Right lobe of liver (tissue), 6 donors: Measurements from ENCODE around the gene S100A7. TPM values are rescaled to one million over a fixed set of nuclear protein-coding genes. Genes with fewer than 3 reads are reported as not detected.

Experiments used
- ATAC-seq, 4 donors: fragments of 200-7000 bp; cut with Tn5 transposase; one replicate each; pipeline ENCODE4 v1.9.1; 2020; ENCODE audit warnings: mild to moderate bottlenecking in 4 of 4, moderate library complexity in 4 of 4
- DNase-seq, 3 donors: peaks; one replicate each; pipeline ENCODE4 v3.0.0-alpha.2; 2020
- H3K27ac ChIP-seq, 3 donors: fragments of 200-600 bp; one replicate each; pipeline ENCODE4 v1.8.0; 2022
- H3K27me3 ChIP-seq, 2 donors: fragments of 200-600 bp; one replicate each; pipeline ENCODE4 v1.8.0; 2022
- H3K36me3 ChIP-seq, 4 donors: fragments of 200-600 bp; sonication (generic) in 1 of 4; one replicate each; pipeline versions ENCODE4 v1.5.1 to v1.8.0; 2017 to 2022; ENCODE audit warnings: control low read depth in 1 of 4
- H3K4me1 ChIP-seq, 4 donors: fragments of 200-600 bp; sonication (generic) in 1 of 4; one replicate each; pipeline versions ENCODE4 v1.5.1 to v1.8.0; 2017 to 2022; ENCODE audit warnings: control low read depth in 1 of 4
- H3K4me3 ChIP-seq, 3 donors: fragments of 200-600 bp; one replicate each; pipeline ENCODE4 v1.8.0; 2022
- H3K9me3 ChIP-seq, 4 donors: fragments of 200-600 bp; sonication (generic) in 1 of 4; one replicate each; pipeline versions ENCODE4 v1.5.1 to v1.8.0; 2017 to 2022; ENCODE audit warnings: control low read depth in 1 of 4
- CTCF ChIP-seq, 4 donors: fragments of 200-600 bp in 3 of 4; fragments of 450-650 bp in 1 of 4; IDR thresholded peaks; one replicate each; pipeline versions ENCODE4 v1.5.1 to v1.8.0; 2016 to 2022; ENCODE audit warnings: antibody characterized with exemption in 4 of 4, mild to moderate bottlenecking in 2 of 4
- POLR2A ChIP-seq: fragments of 450-650 bp; IDR thresholded peaks from one replicate; pipeline ENCODE4 v1.6.1; 2017; ENCODE audit warnings: antibody characterized with exemption, mild to moderate bottlenecking
- WGBS: methylation state at CpG from one replicate; pipeline ENCODE4 v1.1.6; 2018; ENCODE audit warnings: low coverage, low lambda C conversion rate; ENCODE audit not compliant: insufficient coverage; ENCODE audit errors: missing lambda C conversion rate; 5-methylcytosine and 5-hydroxymethylcytosine counted together
- intact Hi-C, 2 donors: fragments of 100-400 bp; cut with DNase I; formaldehyde crosslinking; loops; one replicate each; pipeline versions ENCODE4 v1.11.2 to v1.14.1; 2022
- long read RNA-seq: library from polyadenylated mRNA; unstranded; transcript quantifications from one replicate; pipeline ENCODE4 v2.0.0, GENCODE V29; 2019
- total RNA-seq, 6 experiments: library from RNA; depleted of rRNA in 2 of 6; stranded (reverse); fragments of >200 nt in 2 of 6; fragmentation: NEBNext Ultra II Directional in 3 of 6; extraction: Animal tissue kit (Norgen Biotek cat#: 25700) in 3 of 6; gene quantifications; one replicate each; pipeline versions ENCODE4 v1.1.0 to v1.2.4, GENCODE V29; 2016 to 2023
- donor health status: DM: no; HTN: yes; CAD: no.
- donor health status: DM: no; HTN: no; CAD: no.
- donor health status: DM: no; HTN: no; CAD: no.
- donor health status: DM: no; HTN: yes; CAD: no.
- donor health status: DM: no; HTN: yes; CAD: no.

Gene S100A7
- total RNA-seq, result not detected
- long read RNA-seq, result 0 reads

GRCh38 chr1:153460551-153460950, at the start of gene S100A7:
Gene S100A7, minus strand, starts transcription at chr1:153460651. Its CDS starts 1,638 bp downstream, at chr1:153459013.
- WGBS, result 67% methylated on average over 4 of the region's 4 CpGs
- no peak for TF ChIP-seq CTCF (IDR thresholded peaks at IDR 0.05)
- H3K27me3 ChIP-seq, result no peaks in the 10 kb centered on the region
- H3K9me3 ChIP-seq, result no peaks in the 10 kb centered on the region
- no peak within 1 kb of the TSS for H3K4me3 ChIP-seq
- intact Hi-C loops, result no loop called here
- no peaks in the 10 kb centered on the region for H3K4me1 ChIP-seq
- no peaks in the 10 kb centered on the region for H3K36me3 ChIP-seq
- DNase-seq, result no peak
- ATAC-seq, result peak in 1 of 4 donors; percentile 12
- no peak within 1 kb of the TSS for H3K27ac ChIP-seq

DNA sequence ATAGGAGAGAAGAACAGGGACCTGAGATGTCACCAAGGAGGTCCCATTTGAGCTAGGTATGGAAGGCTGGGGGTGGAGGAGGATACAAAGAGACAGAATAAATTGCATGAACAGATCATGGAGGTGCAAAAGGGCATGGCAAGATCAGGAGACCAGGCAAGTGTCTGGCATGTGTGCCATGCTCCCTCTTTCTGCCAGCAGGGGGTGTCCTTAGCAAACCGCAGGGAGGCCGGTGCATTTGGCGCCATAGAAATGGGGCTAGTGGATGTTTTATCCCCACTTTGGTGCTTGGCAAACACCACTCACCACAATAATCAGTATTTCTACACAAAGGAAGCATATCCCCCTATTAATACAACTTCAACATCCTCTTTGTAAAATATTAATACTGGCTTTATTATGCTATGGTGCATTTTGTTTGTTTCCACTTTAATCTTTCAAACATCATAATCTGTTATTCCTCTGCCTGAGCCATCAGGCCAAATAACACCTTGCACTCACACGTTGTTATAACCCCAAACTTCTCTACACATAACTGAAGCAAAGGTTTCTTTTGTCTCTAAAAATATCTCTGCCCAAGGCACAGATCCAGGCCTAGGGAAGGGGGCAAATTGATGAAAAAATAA, 49.4 kb upstream of the S100A7 start:
- WGBS, result 40% methylated on average over 4 of the region's 4 CpGs
- DNase-seq, result no peak
- no peak overlapping the region for H3K4me3 ChIP-seq
- H3K27ac ChIP-seq, result no peak overlapping the region
- peak in 2 of 4 donors; percentile 14 to 48 for ATAC-seq
- H3K9me3 ChIP-seq, result no peaks in the 10 kb centered on the region
- no peaks in the 10 kb centered on the region for H3K27me3 ChIP-seq
- peaks cover 0 to 8% (median 2%) of the 10 kb centered on the region in 4 donors for H3K4me1 ChIP-seq
- intact Hi-C loops, result loop anchor here (5.0 to 10.0 kb wide), 2 partner anchors 55 to 57 kb away; partner anchors contain the start of gene S100A2 (in 2 of the 2)
- TF ChIP-seq CTCF (IDR thresholded peaks at IDR 0.05) (peak; percentile 29 to 48 (median 40)), POLR2A (no peak)
- no peaks in the 10 kb centered on the region for H3K36me3 ChIP-seq

DNA sequence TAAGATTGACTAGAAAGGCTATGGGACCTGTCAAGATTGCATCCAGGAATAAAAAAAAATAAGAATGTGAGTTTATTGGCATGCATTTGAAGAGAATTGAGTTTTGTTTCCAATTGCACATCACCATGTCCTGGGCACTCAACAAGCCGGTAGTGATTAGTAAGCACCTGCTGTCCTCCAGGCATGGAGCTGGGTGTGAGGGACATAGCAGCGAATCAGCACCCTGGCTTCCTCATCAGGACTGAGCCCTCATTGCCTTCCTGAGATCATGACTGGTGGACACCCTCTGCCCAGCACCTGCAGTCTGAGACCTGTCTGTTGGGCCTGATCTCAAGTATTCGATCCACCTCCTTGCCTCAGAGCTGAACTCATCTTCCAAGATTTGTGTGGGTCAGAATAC, 48.6 kb upstream of the S100A7 start:
- intact Hi-C loops, result no loop called here
- no peak for ATAC-seq

GRCh38 chr1:153507926-153508583, 47.6 kb upstream of the S100A7 start:
- H3K4me1 ChIP-seq, result peaks cover 0 to 8% (median 2%) of the 10 kb centered on the region in 4 donors
- no peaks in the 10 kb centered on the region for H3K36me3 ChIP-seq
- H3K27me3 ChIP-seq, result no peaks in the 10 kb centered on the region
- intact Hi-C loops, result no loop called here
- no peak overlapping the region for H3K27ac ChIP-seq
- ATAC-seq, result no peak
- H3K4me3 ChIP-seq, result no peak overlapping the region
- WGBS, result 84% methylated on average over 8 of the region's 11 CpGs
- no peak for TF ChIP-seq POLR2A
- no peak for TF ChIP-seq CTCF (IDR thresholded peaks at IDR 0.05)
- H3K9me3 ChIP-seq, result no peaks in the 10 kb centered on the region
- no peak for DNase-seq

More for the DNA sequence above, 48.6 kb upstream of the S100A7 start:
- no peaks in the 10 kb centered on the region for H3K36me3 ChIP-seq
- peaks cover 0 to 8% (median 2%) of the 10 kb centered on the region in 4 donors for H3K4me1 ChIP-seq
- TF ChIP-seq CTCF (IDR thresholded peaks at IDR 0.05), result no peak
- TF ChIP-seq POLR2A, result no peak
- DNase-seq, result no peak
- H3K9me3 ChIP-seq, result no peaks in the 10 kb centered on the region
- no peak overlapping the region for H3K4me3 ChIP-seq
- H3K27me3 ChIP-seq, result no peaks in the 10 kb centered on the region
- 100% methylated on average over 2 of the region's 3 CpGs for WGBS
- no peak overlapping the region for H3K27ac ChIP-seq
